HG02870 (cell line): ENCODE measurements around the gene OR9Q1.

ENCODE experiments used
- ATAC-seq: cut with Tn5 transposase; IDR thresholded peaks from one replicate; pipeline ENCODE4 v1.9.1; 2021; ENCODE audit warnings: mild to moderate bottlenecking, moderate library complexity; ENCODE audit not compliant: unreplicated experiment

Gene OR9Q1

DNA sequence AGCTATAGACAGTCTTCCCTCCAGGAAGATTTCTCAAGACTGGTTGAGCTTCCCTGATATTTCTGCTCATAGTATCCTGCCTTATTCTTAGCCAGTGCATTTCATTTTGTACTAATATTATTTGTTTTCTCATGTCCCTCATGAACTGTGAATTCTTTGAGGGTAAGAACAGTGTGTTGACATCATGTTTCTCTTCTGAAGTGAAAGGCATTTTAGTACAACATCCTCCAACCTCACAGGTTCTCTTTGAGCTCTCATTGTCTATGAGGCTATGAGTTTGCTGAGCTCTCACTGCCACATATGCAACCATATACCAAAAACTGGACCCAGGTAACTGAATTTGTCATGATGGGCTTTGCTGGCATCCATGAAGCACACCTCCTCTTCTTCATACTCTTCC lies 7.0 kb downstream of the OR9Q1 start, which contains the start of gene OR6Q1:
Gene OR6Q1 (plus strand): TSS at position 301 of the 400 bp plus-strand sequence. CDS start 0 bp downstream, at position 301.
- no peak for ATAC-seq

GRCh38 chr11:58034471-58034870 lies 10.8 kb downstream of the OR9Q1 start:
- no peak for ATAC-seq

DNA sequence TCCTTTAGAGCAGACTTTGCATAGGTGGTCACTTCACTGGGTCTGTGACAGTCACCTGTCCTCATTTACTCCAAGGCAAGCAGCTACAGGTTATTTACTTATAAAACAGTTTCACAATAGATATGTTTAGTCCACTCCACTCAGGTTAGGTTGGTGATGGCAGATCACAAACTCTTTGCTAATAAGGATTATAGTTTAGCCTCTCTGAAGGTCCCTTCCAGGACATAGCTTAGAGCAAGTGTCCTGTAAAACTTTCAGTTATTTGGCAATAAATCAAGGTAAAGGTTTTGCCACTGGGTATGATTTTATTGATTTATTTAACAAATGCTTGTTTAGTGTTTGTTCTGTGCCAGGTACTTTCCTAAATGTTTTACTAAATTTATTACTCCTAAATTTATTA lies 15.9 kb downstream of the OR9Q1 start:
- no peak for ATAC-seq

- ATAC-seq = no peak
Observed at GRCh38 chr11:58043379-58043778, 19.7 kb downstream of the OR9Q1 start.

DNA sequence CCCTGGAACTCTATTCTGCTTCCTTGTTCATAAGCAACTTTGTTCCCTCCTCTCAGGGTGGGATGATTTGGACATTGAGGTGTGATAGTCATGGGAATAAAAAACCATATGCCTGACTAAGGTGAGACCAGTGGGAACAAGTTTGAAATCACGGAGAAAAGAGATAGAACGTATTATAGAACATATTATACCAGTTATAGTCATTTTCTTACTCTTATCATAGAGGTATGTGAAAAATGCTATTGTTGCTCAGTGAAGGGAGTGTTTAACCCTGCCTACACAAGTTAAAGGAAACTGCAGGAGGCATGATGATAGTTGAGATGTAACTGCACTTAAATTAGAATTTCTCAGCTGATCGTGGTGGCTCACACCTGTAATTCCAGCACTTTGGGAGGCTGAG lies 22.6 kb downstream of the OR9Q1 start:
- ATAC-seq = no peak

- no peak for ATAC-seq
Observed at GRCh38 chr11:58047818-58048217, 24.1 kb downstream of the OR9Q1 start.

GRCh38 chr11:58055806-58056401 lies 32.2 kb downstream of the OR9Q1 start:
- ATAC-seq = no peak

GRCh38 chr11:58057481-58057880 lies 33.8 kb downstream of the OR9Q1 start:
- ATAC-seq = no peak

GRCh38 chr11:58058276-58059006 lies 34.8 kb downstream of the OR9Q1 start:
- ATAC-seq = no peak

DNA sequence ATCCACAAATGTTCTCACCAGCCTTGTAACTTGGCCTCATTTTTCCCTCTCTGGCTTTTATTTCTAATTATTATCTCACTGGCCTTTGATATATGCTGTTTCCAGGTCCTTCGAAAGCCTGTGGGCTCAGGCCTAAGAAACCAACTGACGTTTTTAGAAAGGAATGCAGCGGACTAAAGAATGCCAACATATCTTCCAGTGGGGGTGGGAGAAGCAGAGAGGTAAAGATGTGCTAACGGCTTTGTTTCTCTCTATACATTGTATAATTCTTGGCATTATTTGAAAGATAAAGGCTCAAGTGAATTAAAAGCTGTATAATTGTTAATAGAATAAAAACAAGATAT lies 35.3 kb downstream of the OR9Q1 start:
- ATAC-seq = no peak

GRCh38 chr11:58060535-58060934 lies 36.9 kb downstream of the OR9Q1 start:
- ATAC-seq = no peak

- no peak for ATAC-seq
Observed at GRCh38 chr11:58060939-58061672, 37.4 kb downstream of the OR9Q1 start.

- ATAC-seq = no peak
Observed at GRCh38 chr11:58061813-58062212, 38.1 kb downstream of the OR9Q1 start.

DNA sequence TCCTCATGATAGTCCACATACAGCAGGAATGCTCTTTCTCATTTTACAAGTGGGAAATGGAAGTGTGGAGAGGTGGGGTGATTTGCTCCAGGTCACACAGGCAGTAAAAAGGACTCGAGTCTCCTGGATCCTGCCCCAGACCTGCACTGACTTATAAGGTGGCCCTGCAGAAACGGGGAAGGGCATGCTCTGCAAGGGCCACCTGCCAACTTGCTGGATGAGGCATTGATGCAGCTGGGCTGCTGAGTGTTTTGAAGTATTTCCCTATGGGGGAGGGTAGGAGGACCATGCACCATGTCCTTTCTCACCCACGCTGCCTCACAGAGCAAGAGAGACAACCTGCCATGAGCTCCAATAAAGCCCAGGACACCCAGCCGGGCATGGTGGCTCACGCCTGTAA lies 44.0 kb downstream of the OR9Q1 start:
- no peak for ATAC-seq

DNA sequence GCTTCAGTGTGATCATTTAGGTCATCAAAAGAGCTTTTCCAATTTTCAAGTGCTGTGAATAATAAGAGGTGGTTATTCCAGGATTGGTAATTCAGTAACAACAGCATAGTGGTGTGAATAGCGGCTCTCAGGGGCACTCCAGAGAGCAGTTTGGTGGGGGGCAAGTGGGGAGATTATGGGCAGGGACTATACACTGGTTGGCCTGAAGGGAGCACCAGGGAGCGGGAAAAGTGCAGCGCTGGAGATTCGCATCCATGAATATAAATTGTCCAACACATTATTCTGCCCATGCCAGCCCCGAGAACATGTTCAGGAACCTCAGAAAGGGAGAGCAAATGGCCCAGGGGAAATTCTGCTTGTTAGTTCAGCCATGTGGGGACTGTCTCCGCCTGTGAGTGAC lies 45.0 kb downstream of the OR9Q1 start:
- ATAC-seq = no peak

DNA sequence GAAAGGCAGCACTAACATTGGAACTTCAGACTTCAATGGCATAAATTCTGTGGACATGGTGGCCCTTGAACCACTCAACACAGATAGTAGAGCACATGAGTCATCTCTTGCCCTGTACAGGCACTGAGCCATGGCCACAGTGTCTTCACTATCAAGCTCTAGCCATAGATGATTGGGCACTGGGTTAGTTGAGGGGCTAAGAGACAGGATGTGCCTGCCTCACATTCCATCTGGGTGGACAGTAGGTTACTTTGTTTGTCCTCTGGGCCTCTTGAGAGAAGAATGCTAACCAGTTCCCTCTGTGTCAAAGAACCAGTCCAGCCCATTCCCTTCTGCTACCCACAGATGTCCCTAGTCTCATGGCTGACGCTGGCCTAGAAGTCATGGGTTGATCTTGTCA lies 46.9 kb downstream of the OR9Q1 start:
- no peak for ATAC-seq

- no peak for ATAC-seq
Observed at GRCh38 chr11:58075781-58076180, 52.1 kb downstream of the OR9Q1 start.

DNA sequence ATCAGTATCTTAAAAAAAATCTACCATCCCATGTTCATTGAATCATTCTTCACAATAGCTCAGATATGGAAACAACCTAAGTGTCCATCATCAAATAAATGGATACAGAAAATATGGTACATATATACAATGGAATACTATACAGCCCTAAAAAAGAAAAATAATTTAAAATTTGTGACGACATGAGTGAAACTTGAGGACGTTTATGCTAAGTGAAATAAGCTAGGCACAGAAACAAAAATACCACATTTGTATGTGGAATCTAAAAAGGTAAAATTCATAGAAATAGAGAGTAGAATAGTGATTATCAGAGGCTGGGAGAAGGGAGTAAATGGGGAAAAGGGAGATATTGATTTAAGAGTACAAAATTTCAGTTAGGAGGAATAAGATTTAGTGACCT lies 62.8 kb downstream of the OR9Q1 start:
- no peak for ATAC-seq

DNA sequence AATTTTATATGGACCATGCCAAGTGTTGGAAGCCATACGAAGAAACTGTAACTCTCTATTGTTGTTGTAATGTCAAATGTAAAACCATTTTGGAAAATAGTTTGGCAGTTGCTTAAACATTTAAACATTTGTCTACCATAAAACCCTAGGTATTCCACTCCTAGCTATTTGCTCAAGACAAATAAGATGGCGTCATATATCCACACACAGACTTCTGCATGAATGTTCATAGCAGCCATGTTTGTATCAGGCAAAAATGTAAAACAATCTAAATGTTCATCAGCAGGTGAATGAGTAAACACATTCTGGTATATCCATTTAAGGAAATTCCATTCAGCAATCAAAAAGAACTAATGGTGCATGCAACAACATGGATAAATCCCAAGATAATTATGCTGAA lies 73.8 kb downstream of the OR9Q1 start:
- no peak for ATAC-seq

- ATAC-seq = no peak
Observed at GRCh38 chr11:58121096-58121495, 97.4 kb downstream of the OR9Q1 start.

- no peak for ATAC-seq
Observed at GRCh38 chr11:58125469-58125868, 101.8 kb downstream of the OR9Q1 start, which contains the start of gene OR9I1. OR9I1 (minus strand) TSS chr11:58125530; CDS start chr11:58119444, 6,086 bp downstream.

- no peak for ATAC-seq
Observed at GRCh38 chr11:58127350-58127749, 103.7 kb downstream of the OR9Q1 start.
